B cell (primary cell): ENCODE data around the gene GNG7. TPM values are rescaled to one million over a fixed set of nuclear protein-coding genes. Genes with fewer than 3 reads are reported as not detected.

Source experiments
- ATAC-seq: fragments of 200-7000 bp; cut with Tn5 transposase; one replicate; pipeline ENCODE4 v1.10.0; 2021; ENCODE audit warnings: low read depth, mild to moderate bottlenecking, moderate number of reproducible peaks, moderate library complexity
- CTCF ChIA-PET: fragments of 350-600 bp; sonication (Branson Sonifier 250); formaldehyde crosslinking; loops from one replicate; lab custom pipeline; 2021; ENCODE audit warnings: antibody characterized with exemption, inconsistent platforms; lab: Charles Lee
- POLR2A ChIA-PET: fragments of 350-600 bp; sonication (Branson Sonifier 250); formaldehyde crosslinking; loops from one replicate; lab custom pipeline; 2021; ENCODE audit warnings: antibody characterized with exemption; lab: Charles Lee
- DNase-seq: peaks from one replicate; pipeline ENCODE4 v3.0.0; 2013
- H2AFZ ChIP-seq: 2 replicates; pipeline ENCODE4 v1.6.1; 2012; ENCODE audit warnings: mild to moderate bottlenecking, low read depth, low read length; ENCODE audit not compliant: insufficient read depth, poor library complexity, severe bottlenecking
- H3K27ac ChIP-seq, 2 donors: 1 replicate in 1 of 2; 2 replicates in 1 of 2; pipeline ENCODE4 v1.5.1; 2012 to 2013; ENCODE audit warnings: low read length in 2 of 2, mild to moderate bottlenecking in 2 of 2, moderate library complexity in 1 of 2
- H3K27me3 ChIP-seq, 4 experiments: fragments of 200-600 bp in 1 of 4; sonication (generic) in 1 of 4; replicated peaks in 1 of 4; 1 replicate in 2 of 4; 2 replicates in 2 of 4; pipeline versions ENCODE4 v1.6.1 to v1.7.0; 2013 to 2016; ENCODE audit warnings: low read length in 3 of 4, mild to moderate bottlenecking in 2 of 4, mixed read lengths in 1 of 4, moderate library complexity in 1 of 4; ENCODE audit not compliant: insufficient read depth in 4 of 4, control insufficient read depth in 3 of 4; ENCODE audit errors: control extremely low read depth in 1 of 4
- H3K36me3 ChIP-seq, 2 experiments: replicated peaks in 1 of 2; 1 replicate in 1 of 2; 2 replicates in 1 of 2; pipeline versions ENCODE4 v1.6.1 to v1.7.1; 2013; ENCODE audit warnings: low read length in 1 of 2; ENCODE audit not compliant: insufficient read depth in 2 of 2, control insufficient read depth in 1 of 2; ENCODE audit errors: control extremely low read depth in 1 of 2, extremely low read depth in 1 of 2
- H3K4me1 ChIP-seq, 2 donors: fragments of 200-600 bp in 1 of 2; sonication (generic) in 1 of 2; 1 replicate in 1 of 2; 2 replicates in 1 of 2; pipeline versions ENCODE4 v1.5.1 to v1.6.1; 2013 to 2017; ENCODE audit warnings: low read length in 2 of 2; ENCODE audit not compliant: control insufficient read depth in 2 of 2, insufficient read depth in 2 of 2
- H3K4me2 ChIP-seq: replicated peaks from 2 replicates; pipeline ENCODE3; 2012; ENCODE audit warnings: mild to moderate bottlenecking, low read depth, low read length; ENCODE audit not compliant: poor library complexity, severe bottlenecking
- H3K4me3 ChIP-seq, 5 experiments: fragments of 200-600 bp in 1 of 5; sonication (generic) in 1 of 5; 1 replicate in 3 of 5; 2 replicates in 2 of 5; pipeline versions ENCODE4 v1.5.1 to v1.7.0; 2011 to 2016; ENCODE audit warnings: low read length in 4 of 5, mild to moderate bottlenecking in 4 of 5, low read depth in 2 of 5, control low read depth in 1 of 5, moderate library complexity in 1 of 5; ENCODE audit not compliant: insufficient read depth in 1 of 5; ENCODE audit errors: control extremely low read depth in 1 of 5, extremely low read depth in 1 of 5
- H3K79me2 ChIP-seq: fragments of 200-600 bp; sonication (generic); one replicate; pipeline ENCODE4 v1.6.0; 2016; ENCODE audit warnings: low read length; ENCODE audit not compliant: control insufficient read depth, insufficient read depth
- H3K9ac ChIP-seq: fragments of 200-600 bp; sonication (generic); 2 replicates; pipeline ENCODE4 v1.6.1; 2017; ENCODE audit warnings: mild to moderate bottlenecking, low read length, moderate library complexity
- H3K9me3 ChIP-seq, 3 donors: one replicate each; pipeline versions ENCODE4 v1.6.1 to v1.7.1; 2013; ENCODE audit warnings: low read length in 2 of 3; ENCODE audit not compliant: control insufficient read depth in 2 of 3, insufficient read depth in 1 of 3; ENCODE audit errors: control extremely low read depth in 1 of 3
- H4K20me1 ChIP-seq: 2 replicates; pipeline ENCODE4 v1.6.0; 2012; ENCODE audit warnings: mild to moderate bottlenecking, low read length; ENCODE audit not compliant: insufficient read depth, control insufficient read depth, poor library complexity, severe bottlenecking
- H3K27ac Mint-ChIP-seq: one replicate; pipeline ENCODE4 v1.8.0; 2021; ENCODE audit warnings: mixed read lengths
- H3K27me3 Mint-ChIP-seq: one replicate; pipeline ENCODE4 v1.8.0; 2021; ENCODE audit warnings: mixed read lengths
- H3K4me1 Mint-ChIP-seq: one replicate; pipeline ENCODE4 v1.8.0; 2021; ENCODE audit warnings: mixed read lengths
- H3K4me3 Mint-ChIP-seq: one replicate; pipeline ENCODE4 v1.8.0; 2021; ENCODE audit warnings: mixed read lengths
- H3K9me3 Mint-ChIP-seq: one replicate; pipeline ENCODE4 v1.8.0; 2022; ENCODE audit warnings: mixed read lengths; ENCODE audit not compliant: insufficient read depth
- CTCF ChIP-seq: fragments of 200-600 bp; IDR thresholded peaks from one replicate; pipeline ENCODE4 v1.8.0; 2022; ENCODE audit warnings: antibody characterized with exemption, mild to moderate bottlenecking
- EZH2 ChIP-seq: IDR thresholded peaks from 2 replicates; pipeline ENCODE4 v1.6.1; 2012; ENCODE audit warnings: borderline replicate concordance, low read depth, mild to moderate bottlenecking, moderate library complexity, low read length; ENCODE audit not compliant: insufficient read depth, poor library complexity, severe bottlenecking
- WGBS: methylation state at CpG from one replicate; pipeline ENCODE4 v1.1.5; 2013; ENCODE audit warnings: missing lambda C conversion rate; ENCODE audit not compliant: insufficient coverage; 5-methylcytosine and 5-hydroxymethylcytosine counted together
- intact Hi-C: fragments of 100-400 bp; cut with micrococcal nuclease; formaldehyde crosslinking; loops from one replicate; pipeline ENCODE4 v1.10.0; 2022
- polyA plus RNA-seq: library from polyadenylated mRNA; depleted of rRNA; stranded (reverse); fragments of >200 nt; gene quantifications from 2 replicates; pipeline ENCODE4 v1.2.3, GENCODE V29; 2012
- total RNA-seq, 2 donors: library from RNA; stranded (reverse); fragments of 120-200 nt in 1 of 2; gene quantifications; 1 replicate in 1 of 2; 2 replicates in 1 of 2; pipeline versions ENCODE4 v1.2.3 to v1.2.4, GENCODE V29; 2013 to 2022

GNG7 gene
- total and polyA plus RNA-seq, 2 donors (not counting 1 experiment from before 2014, with no cell fraction given): 76.3 to 153 TPM

GRCh38 chr19:2590630-2591399 is 111.7 kb downstream of the GNG7 start:
- Histone ChIP-seq H3K36me3 (peaks cover 5 to 26% of the 10 kb centered on the region in 2 experiments), H3K9ac (no peak overlapping the region), H2AFZ (no peak overlapping the region), H3K9me3 (peaks cover 0 to 4% (median 0%) of the 10 kb centered on the region in 3 donors), H3K4me3 (no peak overlapping the region), H3K27ac (no peak overlapping the region), H3K4me2 (no peak overlapping the region), H3K79me2 (peaks cover 86% of the 10 kb centered on the region), H4K20me1 (peaks cover 88% of the 10 kb centered on the region), H3K27me3 (no peaks in the 10 kb centered on the region), H3K4me1 (no peaks in the 10 kb centered on the region)
- ATAC-seq: no peak
- no peaks in the 10 kb centered on the region for H3K27me3 Mint-ChIP-seq
- no peak overlapping the region for H3K4me3 Mint-ChIP-seq
- H3K4me1 Mint-ChIP-seq: peaks cover 37% of the 10 kb centered on the region
- peaks cover 4% of the 10 kb centered on the region for H3K9me3 Mint-ChIP-seq
- TF ChIP-seq EZH2: no peak
- TF ChIP-seq CTCF: no peak
- ChIA-PET CTCF (interaction anchor here (0.6 to 0.7 kb wide), 2 partner anchors 21 to 703 kb away, joined by 5 to 6 read pairs; no protein-coding TSS in a partner anchor), POLR2A (no interaction called here)
- DNase-seq: no peak
- intact Hi-C loops: loop anchor here (10.0 kb wide), 1 partner anchor 46 kb away; no protein-coding TSS in a partner anchor
- H3K27ac Mint-ChIP-seq: no peak overlapping the region
- 100% methylated on average over 6 of the region's 9 CpGs for WGBS

GRCh38 chr19:2589441-2589840 is 113.1 kb downstream of the GNG7 start:
- Mint-ChIP-seq H3K4me1 (peaks cover 34% of the 10 kb centered on the region), H3K27ac (peak overlapping the region; percentile 37), H3K27me3 (no peaks in the 10 kb centered on the region), H3K9me3 (peaks cover 4% of the 10 kb centered on the region), H3K4me3 (no peak overlapping the region)
- peaks cover 90% of the 10 kb centered on the region for H4K20me1 ChIP-seq
- no peak overlapping the region for H3K4me3 ChIP-seq
- peaks cover 4 to 26% of the 10 kb centered on the region in 2 experiments for H3K36me3 ChIP-seq
- no peak for ATAC-seq
- no peaks in the 10 kb centered on the region for H3K4me1 ChIP-seq
- WGBS: 98% methylated on average over 9 of the region's 10 CpGs
- no peak for DNase-seq
- no peak for TF ChIP-seq CTCF
- no peak for TF ChIP-seq EZH2
- peaks cover 0 to 4% (median 0%) of the 10 kb centered on the region in 3 donors for H3K9me3 ChIP-seq
- H3K4me2 ChIP-seq: no peak overlapping the region
- peaks cover 81% of the 10 kb centered on the region for H3K79me2 ChIP-seq
- POLR2A ChIA-PET: interaction anchor here (0.6 kb wide), 1 partner anchor 38 kb away, joined by 3 read pairs; no protein-coding TSS in a partner anchor
- intact Hi-C loops: no loop called here
- H3K27ac ChIP-seq: no peak overlapping the region
- H3K27me3 ChIP-seq: no peaks in the 10 kb centered on the region
- H2AFZ ChIP-seq: no peak overlapping the region
- CTCF ChIA-PET: interaction anchor here (0.6 to 0.7 kb wide), 2 partner anchors 9 to 40 kb away, joined by 3 read pairs; no protein-coding TSS in a partner anchor
- H3K9ac ChIP-seq: no peak overlapping the region
